ENCODE data around the gene COL13A1. TPM values are rescaled to one million over a fixed set of nuclear protein-coding genes. Genes with fewer than 3 reads are reported as not detected.

The COL13A1 gene
- total RNA-seq, 1 donor from 2014 or later = 9.2 TPM

DNA sequence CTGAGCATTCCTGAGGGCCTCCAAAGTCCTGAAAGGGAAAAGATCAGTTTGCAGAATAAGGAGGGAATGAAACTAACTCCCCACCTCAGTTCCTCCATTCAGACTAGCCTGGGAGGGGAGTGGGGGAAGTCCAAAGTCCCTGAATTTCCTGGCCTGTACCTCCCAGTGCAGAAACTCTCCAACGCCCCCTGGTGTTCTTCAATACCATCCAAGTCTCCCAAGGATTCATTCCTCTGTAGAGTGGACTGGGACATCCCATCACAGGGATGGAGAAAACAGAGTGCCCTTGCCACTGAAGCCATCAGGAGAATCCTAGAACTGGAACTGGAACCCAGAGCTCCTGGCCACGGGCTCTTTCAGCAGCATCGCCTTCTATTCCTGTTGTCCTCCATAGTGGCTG, 1.6 kb upstream of the COL13A1 start:
- no peak for DNase-seq
- peak; percentile 56 for ATAC-seq
- Histone ChIP-seq H3K4me3 (no peak overlapping the region), H3K27me3 (ENCODE audit: low read depth) (peaks cover 24% of the 10 kb centered on the region), H3K27ac (no peak overlapping the region), H3K4me1 (peaks cover 19% of the 10 kb centered on the region), H3K9me3 (no peaks in the 10 kb centered on the region), H3K36me3 (no peaks in the 10 kb centered on the region)
- TF ChIP-seq, protein P1, sequence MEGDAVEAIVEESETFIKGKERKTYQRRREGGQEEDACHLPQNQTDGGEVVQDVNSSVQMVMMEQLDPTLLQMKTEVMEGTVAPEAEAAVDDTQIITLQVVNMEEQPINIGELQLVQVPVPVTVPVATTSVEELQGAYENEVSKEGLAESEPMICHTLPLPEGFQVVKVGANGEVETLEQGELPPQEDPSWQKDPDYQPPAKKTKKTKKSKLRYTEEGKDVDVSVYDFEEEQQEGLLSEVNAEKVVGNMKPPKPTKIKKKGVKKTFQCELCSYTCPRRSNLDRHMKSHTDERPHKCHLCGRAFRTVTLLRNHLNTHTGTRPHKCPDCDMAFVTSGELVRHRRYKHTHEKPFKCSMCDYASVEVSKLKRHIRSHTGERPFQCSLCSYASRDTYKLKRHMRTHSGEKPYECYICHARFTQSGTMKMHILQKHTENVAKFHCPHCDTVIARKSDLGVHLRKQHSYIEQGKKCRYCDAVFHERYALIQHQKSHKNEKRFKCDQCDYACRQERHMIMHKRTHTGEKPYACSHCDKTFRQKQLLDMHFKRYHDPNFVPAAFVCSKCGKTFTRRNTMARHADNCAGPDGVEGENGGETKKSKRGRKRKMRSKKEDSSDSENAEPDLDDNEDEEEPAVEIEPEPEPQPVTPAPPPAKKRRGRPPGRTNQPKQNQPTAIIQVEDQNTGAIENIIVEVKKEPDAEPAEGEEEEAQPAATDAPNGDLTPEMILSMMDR (IDR thresholded peaks at IDR 0.05) = peak; percentile 57
- intact Hi-C loops (cut with DNase I) = no loop called here

DNA sequence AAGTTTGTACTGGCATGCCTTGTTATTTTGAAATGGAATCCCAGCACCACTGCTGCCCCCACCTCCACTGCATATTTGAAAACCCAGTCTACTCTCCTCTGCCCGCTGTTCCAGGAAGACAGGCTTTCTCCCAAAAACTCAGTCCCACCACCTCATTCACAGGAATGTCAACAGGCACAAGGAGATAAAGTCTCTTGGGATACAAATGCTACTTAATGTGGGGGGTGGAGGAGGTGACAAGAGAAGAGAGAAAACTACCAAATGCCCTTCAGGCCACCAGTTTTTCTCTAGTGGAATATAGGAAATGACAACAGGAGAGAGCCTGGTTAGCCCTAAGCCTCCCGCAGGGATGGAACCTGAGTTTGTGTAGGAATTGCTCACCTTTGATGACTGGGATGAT, 1.0 kb upstream of the COL13A1 start:
- TF ChIP-seq, protein P1 (IDR thresholded peaks at IDR 0.05) = no peak
- no peaks in the 10 kb centered on the region for H3K36me3 ChIP-seq
- H3K4me3 ChIP-seq = no peak overlapping the region
- no peak for ATAC-seq
- no peak for DNase-seq
- intact Hi-C loops (cut with DNase I) = no loop called here
- peaks cover 19% of the 10 kb centered on the region for H3K4me1 ChIP-seq
- no peaks in the 10 kb centered on the region for H3K9me3 ChIP-seq
- H3K27ac ChIP-seq = no peak overlapping the region
- peaks cover 24% of the 10 kb centered on the region for H3K27me3 ChIP-seq (ENCODE audit: low read depth)

DNA sequence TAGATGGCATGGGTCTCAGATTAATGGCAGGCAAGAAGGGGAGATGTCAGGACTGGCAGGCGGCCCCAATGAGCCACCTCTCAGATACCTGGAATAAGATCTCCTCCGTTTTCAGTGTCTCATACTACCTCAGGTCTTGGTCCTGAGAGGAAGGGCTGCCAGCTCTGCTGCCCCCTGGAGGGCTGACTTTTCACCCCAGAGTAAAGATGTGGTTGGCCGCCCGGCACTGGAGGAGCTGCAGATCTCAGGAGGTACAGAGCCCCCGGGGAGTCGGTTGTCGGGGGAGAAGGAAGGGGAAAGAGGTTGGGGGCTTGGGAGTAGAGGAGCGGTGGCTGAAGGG, 642 bp upstream of the COL13A1 start:
- H3K9me3 ChIP-seq = no peaks in the 10 kb centered on the region
- ATAC-seq (peak; percentile 66), DNase-seq (peak; percentile 57)
- H3K27ac ChIP-seq = no peak overlapping the region
- H3K36me3 ChIP-seq = no peaks in the 10 kb centered on the region
- peaks cover 19% of the 10 kb centered on the region for H3K4me1 ChIP-seq
- peaks cover 24% of the 10 kb centered on the region for H3K27me3 ChIP-seq (ENCODE audit: low read depth)
- TF ChIP-seq, protein P1 (IDR thresholded peaks at IDR 0.05) = peak; percentile 48
- intact Hi-C loops (cut with DNase I) = no loop called here
- peak overlapping the region; percentile 55 for H3K4me3 ChIP-seq

DNA sequence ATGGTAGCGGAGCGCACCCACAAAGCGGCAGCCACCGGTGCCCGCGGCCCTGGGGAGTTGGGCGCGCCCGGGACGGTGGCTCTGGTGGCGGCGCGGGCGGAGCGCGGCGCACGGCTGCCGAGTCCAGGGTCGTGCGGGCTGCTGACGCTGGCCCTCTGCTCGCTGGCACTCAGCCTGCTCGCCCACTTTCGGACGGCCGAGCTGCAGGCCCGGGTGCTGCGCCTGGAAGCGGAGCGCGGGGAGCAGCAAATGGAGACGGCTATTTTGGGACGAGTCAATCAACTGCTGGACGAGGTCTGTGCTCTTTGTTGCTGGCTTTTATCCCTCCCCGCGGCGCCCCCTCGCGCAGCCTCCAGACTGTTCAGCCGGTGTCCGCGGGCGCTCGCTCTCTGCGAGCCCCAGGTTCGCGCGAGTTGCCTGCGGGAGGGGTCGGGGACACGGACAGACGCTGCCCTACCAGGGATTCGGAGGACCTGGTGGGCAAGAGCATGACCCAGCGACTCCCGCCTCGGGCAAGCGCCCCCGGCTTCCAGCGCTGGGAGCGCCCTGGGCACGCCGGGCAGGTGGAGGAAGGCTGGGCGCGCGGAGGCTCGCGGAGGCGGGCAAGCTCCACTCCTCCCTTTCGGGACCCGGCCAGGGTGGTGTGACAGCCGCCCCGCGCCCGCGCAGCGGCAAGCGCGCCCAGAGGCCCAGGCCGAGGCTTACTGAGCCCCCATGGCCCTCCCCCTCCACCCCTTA, 887 bp downstream of the COL13A1 start:
- intact Hi-C loops (cut with DNase I) = no loop called here
- H3K27ac ChIP-seq = peak overlapping the region; percentile 46
- peak overlapping the region; percentile 55 for H3K4me3 ChIP-seq
- peaks cover 24% of the 10 kb centered on the region for H3K27me3 ChIP-seq (ENCODE audit: low read depth)
- H3K9me3 ChIP-seq = no peaks in the 10 kb centered on the region
- TF ChIP-seq, protein P1 (IDR thresholded peaks at IDR 0.05) = no peak
- peaks cover 19% of the 10 kb centered on the region for H3K4me1 ChIP-seq
- ATAC-seq = peak; percentile 42
- DNase-seq = no peak
- no peaks in the 10 kb centered on the region for H3K36me3 ChIP-seq

DNA sequence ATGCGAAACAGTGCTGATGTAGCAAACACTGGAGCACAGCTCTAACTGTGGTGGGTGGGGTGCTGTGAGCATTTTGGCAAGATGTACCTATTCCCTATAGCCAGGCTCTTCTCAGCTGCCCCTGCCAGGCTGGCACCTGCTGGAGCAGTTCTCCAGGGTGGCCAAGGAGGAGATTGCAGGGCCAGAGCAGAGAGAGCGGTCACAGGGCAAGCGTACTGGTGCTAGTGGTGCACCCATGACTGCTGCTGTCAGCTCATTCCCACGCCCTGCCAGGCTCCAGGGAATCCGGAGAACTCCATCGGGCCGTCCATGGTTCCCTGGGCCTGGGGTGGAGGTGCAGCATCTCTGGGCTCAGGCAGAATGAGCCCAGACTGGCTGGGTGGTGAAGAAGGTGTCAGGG, 2.1 kb downstream of the COL13A1 start:
- intact Hi-C loops (cut with DNase I) = no loop called here
- H3K36me3 ChIP-seq = no peaks in the 10 kb centered on the region
- TF ChIP-seq, protein P1 (IDR thresholded peaks at IDR 0.05) = no peak
- H3K27ac ChIP-seq = no peak overlapping the region
- ATAC-seq = no peak
- no peaks in the 10 kb centered on the region for H3K9me3 ChIP-seq
- no peak for DNase-seq
- peak overlapping the region; percentile 55 for H3K4me3 ChIP-seq
- H3K27me3 ChIP-seq (ENCODE audit: low read depth) = peaks cover 24% of the 10 kb centered on the region
- H3K4me1 ChIP-seq = peaks cover 19% of the 10 kb centered on the region
